Liver (tissue), 9 donors: ENCODE results near the gene PABPN1L. TPM values are rescaled to one million over a fixed set of nuclear protein-coding genes. Genes with fewer than 3 reads are reported as not detected.

ENCODE experiments used
- DNase-seq: peaks from one replicate; pipeline ENCODE4 v3.0.0-alpha.2; 2017; ENCODE audit warnings: low spot score
- H3K27ac ChIP-seq, 2 donors: one replicate each; pipeline ENCODE4 v1.7.0; 2013; ENCODE audit warnings: inconsistent platforms in 2 of 2, low read length in 2 of 2, control low read depth in 1 of 2, low read depth in 1 of 2, mild to moderate bottlenecking in 1 of 2
- H3K27me3 ChIP-seq, 4 donors: one replicate each; pipeline versions ENCODE4 v1.6.1 to v1.7.0; 2013; ENCODE audit warnings: low read length in 3 of 4, inconsistent platforms in 1 of 4, mild to moderate bottlenecking in 1 of 4, moderate library complexity in 1 of 4; ENCODE audit not compliant: control insufficient read depth in 4 of 4, insufficient read depth in 4 of 4
- H3K36me3 ChIP-seq, 4 donors: one replicate each; pipeline versions ENCODE4 v1.6.1 to v1.7.0; 2013; ENCODE audit warnings: low read length in 3 of 4, mild to moderate bottlenecking in 3 of 4, low read depth in 1 of 4, moderate library complexity in 1 of 4; ENCODE audit not compliant: control insufficient read depth in 4 of 4, insufficient read depth in 3 of 4
- H3K4me1 ChIP-seq, 4 donors: one replicate each; pipeline versions ENCODE4 v1.6.1 to v1.7.0; 2013; ENCODE audit warnings: low read length in 3 of 4, mild to moderate bottlenecking in 3 of 4, moderate library complexity in 1 of 4; ENCODE audit not compliant: control insufficient read depth in 4 of 4, insufficient read depth in 4 of 4
- H3K4me3 ChIP-seq, 3 donors: one replicate each; pipeline versions ENCODE4 v1.6.1 to v1.7.0; 2013; ENCODE audit warnings: low read length in 3 of 3, control low read depth in 1 of 3, low read depth in 1 of 3, mild to moderate bottlenecking in 1 of 3
- H3K9ac ChIP-seq, 2 donors: one replicate each; pipeline ENCODE4 v1.7.0; 2013; ENCODE audit warnings: low read length in 2 of 2, mild to moderate bottlenecking in 2 of 2, moderate library complexity in 2 of 2, control low read depth in 1 of 2, low read depth in 1 of 2
- H3K9me3 ChIP-seq, 4 donors: one replicate each; pipeline versions ENCODE4 v1.6.1 to v1.7.0; 2013; ENCODE audit warnings: low read length in 3 of 4; ENCODE audit not compliant: control insufficient read depth in 4 of 4
- CTCF ChIP-seq: fragments of 150-350 bp; IDR thresholded peaks from 2 replicates; pipeline ENCODE4 v1.5.1; 2017; ENCODE audit warnings: improper control_type of control experiment, low read depth, low read length; ENCODE audit not compliant: missing input control
- EGR1 ChIP-seq, 2 donors: IDR thresholded peaks; 2 replicates each; pipeline ENCODE4 v1.6.1; 2016 to 2018; ENCODE audit warnings: antibody characterized with exemption in 2 of 2, low read depth in 2 of 2
- FOXA1 ChIP-seq: IDR thresholded peaks from 2 replicates; pipeline ENCODE4 v1.6.1; 2016; ENCODE audit warnings: antibody characterized with exemption
- FOXA2 ChIP-seq: IDR thresholded peaks from 2 replicates; pipeline ENCODE4 v1.6.1; 2016; ENCODE audit warnings: antibody characterized with exemption
- GABPA ChIP-seq, 2 donors: IDR thresholded peaks in 1 of 2; conservative IDR thresholded peaks in 1 of 2; 2 replicates each; pipeline ENCODE4 v1.6.1; 2016; ENCODE audit warnings: antibody characterized with exemption in 2 of 2, mild to moderate bottlenecking in 1 of 2, moderate library complexity in 1 of 2
- HNF4A ChIP-seq, 2 donors: conservative IDR thresholded peaks; 2 replicates each; pipeline ENCODE4 v1.6.1; 2016; ENCODE audit warnings: antibody characterized with exemption in 2 of 2, mild to moderate bottlenecking in 2 of 2
- HNF4G ChIP-seq: IDR thresholded peaks from 2 replicates; pipeline ENCODE4 v1.6.1; 2016; ENCODE audit warnings: antibody characterized with exemption
- JUND ChIP-seq, 2 donors: IDR thresholded peaks; 2 replicates each; pipeline ENCODE4 v1.6.1; 2016; ENCODE audit warnings: antibody characterized with exemption in 2 of 2
- NR2F2 ChIP-seq: IDR thresholded peaks from 2 replicates; pipeline ENCODE4 v1.6.1; 2016; ENCODE audit warnings: antibody characterized with exemption
- RAD21 ChIP-seq, 2 donors: IDR thresholded peaks; 2 replicates each; pipeline ENCODE4 v1.6.1; 2016; ENCODE audit warnings: antibody characterized with exemption in 2 of 2, mild to moderate bottlenecking in 2 of 2
- RXRA ChIP-seq, 2 donors: IDR thresholded peaks; 2 replicates each; pipeline ENCODE4 v1.6.1; 2017 to 2018; ENCODE audit warnings: antibody characterized with exemption in 2 of 2, mild to moderate bottlenecking in 1 of 2
- SP1 ChIP-seq: IDR thresholded peaks from 2 replicates; pipeline ENCODE4 v1.6.1; 2018; ENCODE audit warnings: antibody characterized with exemption, mild to moderate bottlenecking
- TAF1 ChIP-seq: conservative IDR thresholded peaks from 2 replicates; pipeline ENCODE4 v1.6.1; 2016; ENCODE audit warnings: antibody characterized with exemption, mild to moderate bottlenecking
- YY1 ChIP-seq: IDR thresholded peaks from 2 replicates; pipeline ENCODE4 v1.6.1; 2016; ENCODE audit warnings: antibody characterized with exemption, mild to moderate bottlenecking
- ZBTB33 ChIP-seq: IDR thresholded peaks from 2 replicates; pipeline ENCODE4 v1.6.1; 2016; ENCODE audit warnings: antibody characterized with exemption
- WGBS: extraction: QIAGEN DNeasy Blood & Tissue Kit; methylation state at CpG from one replicate; pipeline ENCODE4 v1.1.7; 2013; 5-methylcytosine and 5-hydroxymethylcytosine counted together
- polyA plus RNA-seq, 2 donors: library from polyadenylated mRNA; stranded (reverse) in 1 of 2; unstranded in 1 of 2; fragments of 200-250 nt in 1 of 2; fragments of >200 nt in 1 of 2; fragmentation: Nextera tagmentation in 1 of 2; extraction: Ambion mirVana in 1 of 2; gene quantifications; one replicate each; pipeline versions ENCODE4 v1.2.1 to v1.2.3, GENCODE V29; 2013 to 2015
- total RNA-seq, 2 donors: library from RNA; depleted of rRNA; stranded (reverse); fragments of >200 nt; gene quantifications; one replicate each; pipeline ENCODE4 v1.2.3, GENCODE V29; 2014
- TF ChIP-seq, protein P1 (sequence below): IDR thresholded peaks from 2 replicates; pipeline ENCODE4 v1.6.1; 2016; ENCODE audit warnings: antibody characterized with exemption, mild to moderate bottlenecking
- TF ChIP-seq, protein P2 (sequence below): IDR thresholded peaks from 2 replicates; pipeline ENCODE4 v1.6.1; 2016; ENCODE audit warnings: antibody characterized with exemption
- donor health status: healthy.
- donor health status: healthy.
- donor health status: healthy.
- donor health status: healthy.
- donor health status: healthy.

The PABPN1L gene
- total and polyA plus RNA-seq, 4 donors = 0.09 TPM; not detected in 3

GRCh38 chr16:88869673-88869980 is 3.2 kb upstream of the PABPN1L start:
- no peak overlapping the region for H3K9ac ChIP-seq

GRCh38 chr16:88868974-88869672 is 2.7 kb upstream of the PABPN1L start:
- Histone ChIP-seq H3K27me3 (no peaks in the 10 kb centered on the region), H3K27ac (no peak overlapping the region), H3K9ac (no peak overlapping the region), H3K36me3 (no peaks in the 10 kb centered on the region), H3K4me3 (no peak overlapping the region), H3K4me1 (no peaks in the 10 kb centered on the region), H3K9me3 (no peaks in the 10 kb centered on the region)
- WGBS = 90% methylated on average over 27 of the region's 27 CpGs
- DNase-seq = no peak
- TF ChIP-seq TAF1 = no peak
- TF ChIP-seq, protein P1, sequence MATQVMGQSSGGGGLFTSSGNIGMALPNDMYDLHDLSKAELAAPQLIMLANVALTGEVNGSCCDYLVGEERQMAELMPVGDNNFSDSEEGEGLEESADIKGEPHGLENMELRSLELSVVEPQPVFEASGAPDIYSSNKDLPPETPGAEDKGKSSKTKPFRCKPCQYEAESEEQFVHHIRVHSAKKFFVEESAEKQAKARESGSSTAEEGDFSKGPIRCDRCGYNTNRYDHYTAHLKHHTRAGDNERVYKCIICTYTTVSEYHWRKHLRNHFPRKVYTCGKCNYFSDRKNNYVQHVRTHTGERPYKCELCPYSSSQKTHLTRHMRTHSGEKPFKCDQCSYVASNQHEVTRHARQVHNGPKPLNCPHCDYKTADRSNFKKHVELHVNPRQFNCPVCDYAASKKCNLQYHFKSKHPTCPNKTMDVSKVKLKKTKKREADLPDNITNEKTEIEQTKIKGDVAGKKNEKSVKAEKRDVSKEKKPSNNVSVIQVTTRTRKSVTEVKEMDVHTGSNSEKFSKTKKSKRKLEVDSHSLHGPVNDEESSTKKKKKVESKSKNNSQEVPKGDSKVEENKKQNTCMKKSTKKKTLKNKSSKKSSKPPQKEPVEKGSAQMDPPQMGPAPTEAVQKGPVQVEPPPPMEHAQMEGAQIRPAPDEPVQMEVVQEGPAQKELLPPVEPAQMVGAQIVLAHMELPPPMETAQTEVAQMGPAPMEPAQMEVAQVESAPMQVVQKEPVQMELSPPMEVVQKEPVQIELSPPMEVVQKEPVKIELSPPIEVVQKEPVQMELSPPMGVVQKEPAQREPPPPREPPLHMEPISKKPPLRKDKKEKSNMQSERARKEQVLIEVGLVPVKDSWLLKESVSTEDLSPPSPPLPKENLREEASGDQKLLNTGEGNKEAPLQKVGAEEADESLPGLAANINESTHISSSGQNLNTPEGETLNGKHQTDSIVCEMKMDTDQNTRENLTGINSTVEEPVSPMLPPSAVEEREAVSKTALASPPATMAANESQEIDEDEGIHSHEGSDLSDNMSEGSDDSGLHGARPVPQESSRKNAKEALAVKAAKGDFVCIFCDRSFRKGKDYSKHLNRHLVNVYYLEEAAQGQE = no peak
- no peak for TF ChIP-seq RXRA (IDR thresholded peaks at IDR 0.05)
- no peak for TF ChIP-seq HNF4A (conservative IDR thresholded peaks at IDR 0.05)
- no peak for TF ChIP-seq FOXA1
- TF ChIP-seq CTCF = no peak
- TF ChIP-seq FOXA2 = no peak
- no peak for TF ChIP-seq EGR1 (IDR thresholded peaks at IDR 0.05; ENCODE audit: low read depth in 2 of 2)
- TF ChIP-seq HNF4G = no peak
- TF ChIP-seq YY1 = no peak
- no peak for TF ChIP-seq SP1
- no peak for TF ChIP-seq RAD21 (IDR thresholded peaks at IDR 0.05)
- no peak for TF ChIP-seq GABPA (IDR thresholded peaks at IDR 0.05 in 1 of 2, conservative IDR thresholded peaks at IDR 0.05 in 1 of 2)

More at GRCh38 chr16:88869673-88869980, 3.2 kb upstream of the PABPN1L start:
- TF ChIP-seq RXRA (IDR thresholded peaks at IDR 0.05) (no peak), EGR1 (IDR thresholded peaks at IDR 0.05; ENCODE audit: low read depth in 2 of 2) (no peak), SP1 (no peak), ZBTB33 (no peak), CTCF (no peak), FOXA1 (no peak), JUND (IDR thresholded peaks at IDR 0.05) (no peak), TAF1 (no peak), FOXA2 (no peak), RAD21 (IDR thresholded peaks at IDR 0.05) (no peak), NR2F2 (no peak)
- TF ChIP-seq, protein P2, sequence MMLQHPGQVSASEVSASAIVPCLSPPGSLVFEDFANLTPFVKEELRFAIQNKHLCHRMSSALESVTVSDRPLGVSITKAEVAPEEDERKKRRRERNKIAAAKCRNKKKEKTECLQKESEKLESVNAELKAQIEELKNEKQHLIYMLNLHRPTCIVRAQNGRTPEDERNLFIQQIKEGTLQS = no peak
- DNase-seq = no peak
- no peaks in the 10 kb centered on the region for H3K36me3 ChIP-seq
- H3K9me3 ChIP-seq = no peaks in the 10 kb centered on the region
- no peak overlapping the region for H3K4me3 ChIP-seq
- 81% methylated on average over 9 of the region's 9 CpGs for WGBS
- no peaks in the 10 kb centered on the region for H3K4me1 ChIP-seq
- no peaks in the 10 kb centered on the region for H3K27me3 ChIP-seq
- H3K27ac ChIP-seq = no peak overlapping the region
